Measurements from ENCODE around the gene MYL12B.

MYL12B gene

DNA sequence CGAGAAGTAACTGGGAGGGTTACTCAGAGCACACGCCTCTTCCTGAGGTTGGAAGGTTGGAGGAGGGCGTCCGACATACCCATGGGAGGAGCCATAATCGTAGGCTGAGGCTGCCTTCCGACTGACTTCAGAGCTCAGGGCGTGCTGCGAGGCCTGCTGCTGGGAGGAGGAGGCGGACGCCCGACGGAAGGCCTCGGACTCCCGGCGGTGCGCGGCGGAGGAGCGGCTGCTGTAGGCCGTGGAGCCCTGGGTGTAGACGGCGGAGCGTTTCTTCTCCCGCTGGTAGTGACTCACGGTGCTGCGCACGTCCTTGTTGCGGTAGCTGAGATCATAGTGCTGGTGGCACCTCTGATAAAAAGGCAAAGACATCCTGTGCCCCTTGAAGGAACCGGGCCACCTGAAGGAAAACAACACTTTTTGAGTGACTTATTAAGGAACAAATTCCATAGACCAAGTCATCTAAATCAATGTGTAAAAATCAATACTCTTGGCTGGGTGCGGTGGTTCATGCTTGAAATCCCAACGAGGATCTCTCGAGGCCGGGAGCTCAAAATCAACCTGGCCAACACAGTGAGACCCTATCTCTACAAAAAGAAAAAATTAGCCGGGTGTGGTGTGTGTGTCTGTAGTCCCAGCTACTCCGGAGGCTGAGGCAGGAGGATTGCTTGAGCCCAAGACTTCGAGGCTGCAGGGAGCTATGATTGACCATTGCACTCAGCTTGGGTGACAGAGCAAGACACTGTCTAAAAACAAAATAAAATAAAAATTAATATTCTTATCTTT, 46.9 kb upstream of the MYL12B start:
- H3K9ac ChIP-seq (ENCODE audit: low read length), result no peak overlapping the region
- TF ChIP-seq EZH2 (optimal IDR thresholded peaks at IDR 0.05; ENCODE audit: low read depth, low read length) (no peak), EZH2phosphoT487 (IDR thresholded peaks at IDR 0.05; ENCODE audit: low read length) (no peak)
- TF ChIP-seq, protein P1, sequence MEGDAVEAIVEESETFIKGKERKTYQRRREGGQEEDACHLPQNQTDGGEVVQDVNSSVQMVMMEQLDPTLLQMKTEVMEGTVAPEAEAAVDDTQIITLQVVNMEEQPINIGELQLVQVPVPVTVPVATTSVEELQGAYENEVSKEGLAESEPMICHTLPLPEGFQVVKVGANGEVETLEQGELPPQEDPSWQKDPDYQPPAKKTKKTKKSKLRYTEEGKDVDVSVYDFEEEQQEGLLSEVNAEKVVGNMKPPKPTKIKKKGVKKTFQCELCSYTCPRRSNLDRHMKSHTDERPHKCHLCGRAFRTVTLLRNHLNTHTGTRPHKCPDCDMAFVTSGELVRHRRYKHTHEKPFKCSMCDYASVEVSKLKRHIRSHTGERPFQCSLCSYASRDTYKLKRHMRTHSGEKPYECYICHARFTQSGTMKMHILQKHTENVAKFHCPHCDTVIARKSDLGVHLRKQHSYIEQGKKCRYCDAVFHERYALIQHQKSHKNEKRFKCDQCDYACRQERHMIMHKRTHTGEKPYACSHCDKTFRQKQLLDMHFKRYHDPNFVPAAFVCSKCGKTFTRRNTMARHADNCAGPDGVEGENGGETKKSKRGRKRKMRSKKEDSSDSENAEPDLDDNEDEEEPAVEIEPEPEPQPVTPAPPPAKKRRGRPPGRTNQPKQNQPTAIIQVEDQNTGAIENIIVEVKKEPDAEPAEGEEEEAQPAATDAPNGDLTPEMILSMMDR (IDR thresholded peaks at IDR 0.05; ENCODE audit: low read length), result no peak
- no peaks in the 10 kb centered on the region for H3K9me3 ChIP-seq (replicated peaks; ENCODE audit: insufficient read depth, low read length)
- H3K79me2 ChIP-seq (ENCODE audit: low read length), result no peaks in the 10 kb centered on the region
- H4K20me1 ChIP-seq (ENCODE audit: insufficient read depth, low read length), result no peaks in the 10 kb centered on the region
- H3K36me3 ChIP-seq (replicated peaks; ENCODE audit: insufficient read depth, low read length), result no peaks in the 10 kb centered on the region
- no peak overlapping the region for H3K4me3 ChIP-seq (ENCODE audit: low read length)
- no peak overlapping the region for H3K4me2 ChIP-seq (ENCODE audit: low read depth, low read length)
- no peaks in the 10 kb centered on the region; the same call in 1 of the 2 replicates for H3F3A ChIP-seq (ENCODE audit: insufficient read depth, low read length)
- H3K27me3 ChIP-seq (replicated peaks; ENCODE audit: insufficient read depth, low read length), result no peaks in the 10 kb centered on the region
- H2AFZ ChIP-seq (ENCODE audit: low read length), result no peak overlapping the region
- H3K9me2 ChIP-seq (replicated peaks; ENCODE audit: insufficient read depth, low read length), result no peaks in the 10 kb centered on the region
- peaks cover 18% of the 10 kb centered on the region for H3K4me1 ChIP-seq (ENCODE audit: low read length)
- DNase-seq, result no peak
- no peak overlapping the region for H3K27ac ChIP-seq (ENCODE audit: low read length)

DNA sequence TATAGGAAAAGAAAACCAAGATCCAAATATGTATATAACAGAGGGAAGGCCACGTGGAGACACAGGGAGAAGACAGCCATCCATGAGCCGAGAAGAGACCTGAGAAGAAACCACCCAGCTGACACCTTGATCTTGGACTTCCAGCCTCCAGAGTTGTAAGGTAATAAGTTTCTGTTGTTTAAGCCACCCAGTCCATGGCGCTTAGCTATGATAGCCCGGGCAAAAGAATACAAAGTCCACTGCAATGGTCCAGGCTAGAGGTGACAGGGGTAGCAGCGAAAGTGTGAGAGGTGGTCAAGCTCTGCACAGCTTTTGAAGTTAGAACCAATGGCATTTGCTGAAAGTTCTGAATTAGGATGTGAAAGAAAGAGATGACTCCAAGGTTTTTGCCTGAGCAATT, 44.9 kb upstream of the MYL12B start:
- Histone ChIP-seq H3K4me3 (ENCODE audit: low read length) (no peak overlapping the region), H3K9me3 (replicated peaks; ENCODE audit: insufficient read depth, low read length) (no peaks in the 10 kb centered on the region), H3K79me2 (ENCODE audit: low read length) (no peaks in the 10 kb centered on the region), H2AFZ (ENCODE audit: low read length) (no peak overlapping the region), H3K27me3 (replicated peaks; ENCODE audit: insufficient read depth, low read length) (no peaks in the 10 kb centered on the region), H3K9ac (ENCODE audit: low read length) (no peak overlapping the region), H4K20me1 (ENCODE audit: insufficient read depth, low read length) (no peaks in the 10 kb centered on the region), H3K9me2 (replicated peaks; ENCODE audit: insufficient read depth, low read length) (no peaks in the 10 kb centered on the region), H3K4me2 (ENCODE audit: low read depth, low read length) (no peak overlapping the region), H3K36me3 (replicated peaks; ENCODE audit: insufficient read depth, low read length) (no peaks in the 10 kb centered on the region), H3K27ac (ENCODE audit: low read length) (no peak overlapping the region), H3F3A (ENCODE audit: insufficient read depth, low read length) (no peaks in the 10 kb centered on the region; the same call in 1 of the 2 replicates), H3K4me1 (ENCODE audit: low read length) (peaks cover 13% of the 10 kb centered on the region)
- no peak for DNase-seq
- no peak for TF ChIP-seq EZH2 (optimal IDR thresholded peaks at IDR 0.05; ENCODE audit: low read depth, low read length)

DNA sequence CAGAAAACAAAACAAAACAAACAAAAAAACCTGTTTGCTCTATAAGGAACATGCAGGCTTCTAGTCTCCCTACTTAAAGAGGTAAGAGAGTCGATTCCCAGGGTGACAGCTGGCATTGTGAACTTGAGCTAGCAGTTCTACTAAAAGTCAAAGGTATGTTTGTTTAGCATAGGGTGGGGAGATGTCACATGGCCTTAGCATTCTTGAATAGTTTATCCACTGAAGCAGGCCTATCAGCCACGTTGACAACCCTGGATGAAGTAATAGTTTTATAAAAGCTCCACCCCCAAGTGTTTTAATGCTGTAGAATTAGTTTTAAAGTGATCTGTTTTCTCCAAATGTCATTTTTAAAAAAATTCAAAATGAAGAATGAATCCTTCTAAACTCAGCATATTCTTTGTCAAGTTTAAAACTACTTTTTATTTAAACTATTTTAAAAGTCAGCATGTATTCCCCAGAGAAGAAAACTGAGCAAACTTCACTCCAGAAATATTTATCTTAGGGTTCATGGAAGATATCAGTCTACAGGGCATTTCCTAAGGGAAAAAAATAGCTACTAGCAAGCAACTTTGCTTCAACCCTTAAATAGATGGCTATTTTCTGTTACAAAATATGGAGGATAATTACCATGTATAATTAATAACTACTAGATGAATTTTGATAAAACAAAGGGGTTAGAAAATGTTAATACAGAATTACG, 43.8 kb upstream of the MYL12B start:
- no peak overlapping the region for H2AFZ ChIP-seq (ENCODE audit: low read length)

More for the DNA sequence above, 43.8 kb upstream of the MYL12B start:
- Histone ChIP-seq H3K27ac (ENCODE audit: low read length) (no peak overlapping the region), H3K4me2 (ENCODE audit: low read depth, low read length) (no peak overlapping the region), H3K79me2 (ENCODE audit: low read length) (no peaks in the 10 kb centered on the region), H4K20me1 (ENCODE audit: insufficient read depth, low read length) (no peaks in the 10 kb centered on the region), H3K27me3 (replicated peaks; ENCODE audit: insufficient read depth, low read length) (no peaks in the 10 kb centered on the region), H3K9me3 (replicated peaks; ENCODE audit: insufficient read depth, low read length) (no peaks in the 10 kb centered on the region), H3K9me2 (replicated peaks; ENCODE audit: insufficient read depth, low read length) (no peaks in the 10 kb centered on the region), H3F3A (ENCODE audit: insufficient read depth, low read length) (no peaks in the 10 kb centered on the region; the same call in 1 of the 2 replicates), H3K4me1 (ENCODE audit: low read length) (peaks cover 6% of the 10 kb centered on the region), H3K36me3 (replicated peaks; ENCODE audit: insufficient read depth, low read length) (no peaks in the 10 kb centered on the region), H3K4me3 (ENCODE audit: low read length) (no peak overlapping the region), H3K9ac (ENCODE audit: low read length) (no peak overlapping the region)
- no peak for DNase-seq
- TF ChIP-seq EZH2phosphoT487 (IDR thresholded peaks at IDR 0.05; ENCODE audit: low read length), result no peak
- TF ChIP-seq, protein P1 (IDR thresholded peaks at IDR 0.05; ENCODE audit: low read length), result no peak
- TF ChIP-seq EZH2 (optimal IDR thresholded peaks at IDR 0.05; ENCODE audit: low read depth, low read length), result no peak

Measured in MM.1S (cell line).